Measurements from ENCODE around the gene TTI1. TPM values are rescaled to one million over a fixed set of nuclear protein-coding genes. Genes with fewer than 3 reads are reported as not detected.

Gene TTI1
- polyA plus RNA-seq, 1 of the 3 experiments (the other 2 are of a cell fraction), result 15.6 TPM

DNA sequence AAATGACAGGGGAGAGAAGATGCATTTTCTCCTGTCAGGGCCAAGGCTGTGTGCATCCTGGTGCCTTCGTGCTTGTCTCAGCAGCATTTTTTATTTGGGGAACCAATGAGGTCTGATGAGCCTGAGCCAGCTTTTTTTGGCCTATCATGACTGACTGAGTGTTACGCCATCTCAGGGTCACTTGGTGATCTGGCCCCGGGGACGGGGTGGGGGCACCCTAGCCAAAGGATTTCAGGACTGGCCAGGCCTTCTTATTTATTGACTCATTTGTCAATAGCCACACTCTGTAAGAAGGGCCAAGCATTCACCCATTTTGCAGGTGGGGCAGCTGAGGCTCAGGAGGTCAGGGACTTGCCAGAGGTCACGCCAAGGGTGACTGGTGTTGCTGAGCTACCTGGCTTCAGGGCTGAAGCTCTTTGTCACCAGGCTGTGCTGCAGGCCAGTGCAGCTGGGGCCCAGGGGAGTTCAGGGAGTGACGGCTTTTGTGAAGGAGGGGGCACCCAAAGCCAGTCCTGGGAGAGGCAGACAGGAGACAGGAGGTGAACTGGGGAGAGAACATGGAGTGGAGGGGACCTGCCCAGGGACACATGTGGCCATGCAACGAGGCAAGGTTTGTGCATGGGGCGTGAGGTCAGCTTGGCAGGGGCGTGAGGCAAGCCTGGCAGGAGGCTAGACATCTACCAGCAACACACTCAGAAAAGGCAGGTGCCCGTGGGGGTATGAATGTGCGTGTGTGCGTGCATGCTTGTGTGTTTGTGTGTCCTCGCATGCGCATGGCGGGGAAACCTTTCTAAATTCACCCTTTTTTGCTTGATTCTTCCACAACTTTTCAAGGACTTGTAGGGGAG is 99.2 kb downstream of the TTI1 start:
- no peaks in the 10 kb centered on the region for H4K20me1 ChIP-seq (ENCODE audit: insufficient read depth)
- TF ChIP-seq ZBTB33 (IDR thresholded peaks at IDR 0.05; ENCODE audit: borderline replicate concordance, low read depth) (no peak), NFIC (IDR thresholded peaks at IDR 0.05; ENCODE audit: borderline replicate concordance) (no peak), POLR2AphosphoS5 (IDR thresholded peaks at IDR 0.05; ENCODE audit: low read depth, low read length) (no peak), CHD2 (IDR thresholded peaks at IDR 0.05; ENCODE audit: low read length, partially characterized antibody) (no peak), FOXM1 (IDR thresholded peaks at IDR 0.05; ENCODE audit: low read depth) (no peak), SMC3 (IDR thresholded peaks at IDR 0.05; ENCODE audit: low read depth, low read length) (no peak), RFX5 (IDR thresholded peaks at IDR 0.05; ENCODE audit: low read length) (no peak), FOSL2 (IDR thresholded peaks at IDR 0.05; ENCODE audit: borderline replicate concordance, low read depth) (no peak), RCOR1 (IDR thresholded peaks at IDR 0.05; ENCODE audit: low read length) (no peak), MAX (IDR thresholded peaks at IDR 0.05; ENCODE audit: low read depth) (no peak), TEAD4 (IDR thresholded peaks at IDR 0.05; ENCODE audit: borderline replicate concordance, insufficient read depth) (no peak), USF1 (IDR thresholded peaks at IDR 0.05; ENCODE audit: borderline replicate concordance, low read depth) (no peak), EP300 (IDR thresholded peaks at IDR 0.05; ENCODE audit: borderline replicate concordance in 1 of 2, low read depth in 1 of 2, low read length in 1 of 2) (no peak), GABPA (IDR thresholded peaks at IDR 0.05; ENCODE audit: low read depth) (no peak)
- TF ChIP-seq, protein P1, sequence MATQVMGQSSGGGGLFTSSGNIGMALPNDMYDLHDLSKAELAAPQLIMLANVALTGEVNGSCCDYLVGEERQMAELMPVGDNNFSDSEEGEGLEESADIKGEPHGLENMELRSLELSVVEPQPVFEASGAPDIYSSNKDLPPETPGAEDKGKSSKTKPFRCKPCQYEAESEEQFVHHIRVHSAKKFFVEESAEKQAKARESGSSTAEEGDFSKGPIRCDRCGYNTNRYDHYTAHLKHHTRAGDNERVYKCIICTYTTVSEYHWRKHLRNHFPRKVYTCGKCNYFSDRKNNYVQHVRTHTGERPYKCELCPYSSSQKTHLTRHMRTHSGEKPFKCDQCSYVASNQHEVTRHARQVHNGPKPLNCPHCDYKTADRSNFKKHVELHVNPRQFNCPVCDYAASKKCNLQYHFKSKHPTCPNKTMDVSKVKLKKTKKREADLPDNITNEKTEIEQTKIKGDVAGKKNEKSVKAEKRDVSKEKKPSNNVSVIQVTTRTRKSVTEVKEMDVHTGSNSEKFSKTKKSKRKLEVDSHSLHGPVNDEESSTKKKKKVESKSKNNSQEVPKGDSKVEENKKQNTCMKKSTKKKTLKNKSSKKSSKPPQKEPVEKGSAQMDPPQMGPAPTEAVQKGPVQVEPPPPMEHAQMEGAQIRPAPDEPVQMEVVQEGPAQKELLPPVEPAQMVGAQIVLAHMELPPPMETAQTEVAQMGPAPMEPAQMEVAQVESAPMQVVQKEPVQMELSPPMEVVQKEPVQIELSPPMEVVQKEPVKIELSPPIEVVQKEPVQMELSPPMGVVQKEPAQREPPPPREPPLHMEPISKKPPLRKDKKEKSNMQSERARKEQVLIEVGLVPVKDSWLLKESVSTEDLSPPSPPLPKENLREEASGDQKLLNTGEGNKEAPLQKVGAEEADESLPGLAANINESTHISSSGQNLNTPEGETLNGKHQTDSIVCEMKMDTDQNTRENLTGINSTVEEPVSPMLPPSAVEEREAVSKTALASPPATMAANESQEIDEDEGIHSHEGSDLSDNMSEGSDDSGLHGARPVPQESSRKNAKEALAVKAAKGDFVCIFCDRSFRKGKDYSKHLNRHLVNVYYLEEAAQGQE (IDR thresholded peaks at IDR 0.05; ENCODE audit: low read depth, low read length), result no peak
- no peaks in the 10 kb centered on the region for H3K36me3 ChIP-seq (replicated peaks in 1 of 2; ENCODE audit: control insufficient read depth in 1 of 2, insufficient read depth in 2 of 2, low read length in 1 of 2)
- no peak overlapping the region for H2AFZ ChIP-seq (ENCODE audit: low read depth)
- ChIA-PET POLR2A (no interaction called here), CTCF (interaction anchor here (1.0 to 1.4 kb wide), 3 partner anchors 19 to 57 kb away, joined by 3 read pairs; no protein-coding TSS in a partner anchor)
- H3K27ac ChIP-seq (ENCODE audit: low read depth in 2 of 2, low read length in 1 of 2), result no peak overlapping the region
- peaks cover 8% of the 10 kb centered on the region; the same call in 1 of the 2 replicates for H3K27me3 ChIP-seq (ENCODE audit: insufficient read depth)
- 74% methylated on average over 15 of the region's 15 CpGs for WGBS (ENCODE audit: low lambda C conversion rate)
- H3K79me2 ChIP-seq (ENCODE audit: insufficient read depth), result no peaks in the 10 kb centered on the region
- H3K4me3 ChIP-seq (ENCODE audit: low read depth in 2 of 2, low read length in 1 of 2), result no peak overlapping the region
- no peak overlapping the region for H3K9ac ChIP-seq
- no peaks in the 10 kb centered on the region for H3K9me2 ChIP-seq
- no peaks in the 10 kb centered on the region for H3F3A ChIP-seq (replicated peaks; ENCODE audit: insufficient read depth)
- DNase-seq, result no peak
- H3K4me1 ChIP-seq (ENCODE audit: control insufficient read depth in 1 of 2, insufficient read depth in 2 of 2, low read depth in 1 of 2, low read length in 1 of 2), result peaks cover 0 to 9% of the 10 kb centered on the region in 2 experiments; a peak in 1 of 4 replicates
- no peak overlapping the region for H3K4me2 ChIP-seq
- no peaks in the 10 kb centered on the region for H3K9me3 ChIP-seq

Other genes with a start within 250 kb of the TTI1 start
- 4.8 and 5.1 TPM in 2 replicates for gene VSTM2L, start 130.3 kb downstream of the TTI1 start, polyA plus RNA-seq (2012; rRNA removed)
- gene RPRD1B, start 290 bp upstream of the TTI1 start, polyA plus RNA-seq (2012; rRNA removed), result 11.8 and 13.3 TPM in 2 replicates
- 548 and 676 TPM in 2 replicates for gene TGM2, start 131.8 kb upstream of the TTI1 start, polyA plus RNA-seq (2012; rRNA removed)
- 0.44 and 0.54 TPM in 2 replicates for gene KIAA1755, start 227.3 kb upstream of the TTI1 start, polyA plus RNA-seq (2012; rRNA removed)